Measurements from ENCODE around the gene SCUBE1. TPM values are rescaled to one million over a fixed set of nuclear protein-coding genes. Genes with fewer than 3 reads are reported as not detected.

The SCUBE1 gene
- total RNA-seq, 3 donors from 2014 or later (not counting 1 experiment from before 2014, with no cell fraction given): 0.05 to 1.2 (median 0.11) TPM

GRCh38 chr22:43291381-43291780, 51.8 kb downstream of the SCUBE1 start:
- Histone ChIP-seq H3K27me3 (ENCODE audit: control insufficient read depth, insufficient read depth, low read length) (no peaks in the 10 kb centered on the region), H3K9me3 (ENCODE audit: control insufficient read depth, insufficient read depth, low read length) (no peaks in the 10 kb centered on the region), H3K27ac (ENCODE audit: low read length) (no peak overlapping the region), H3K4me1 (ENCODE audit: control insufficient read depth, insufficient read depth, low read length) (peaks cover 26% of the 10 kb centered on the region), H3K4me3 (ENCODE audit: low read length) (no peak overlapping the region), H3K36me3 (ENCODE audit: control insufficient read depth, insufficient read depth, low read length) (no peaks in the 10 kb centered on the region)
- no peaks in the 10 kb centered on the region for H3K36me3 Mint-ChIP-seq
- no peaks in the 10 kb centered on the region for H3K9me3 Mint-ChIP-seq
- H3K27me3 Mint-ChIP-seq (ENCODE audit: low read depth in 2 of 2): no peaks in the 10 kb centered on the region
- H3K4me1 Mint-ChIP-seq: peaks cover 19 to 29% of the 10 kb centered on the region in 2 donors
- DNase-seq (no peak), ATAC-seq (no peak)
- H3K4me3 Mint-ChIP-seq: no peak overlapping the region
- WGBS (ENCODE audit: insufficient coverage): 98% methylated on average over 14 of the region's 14 CpGs
- intact Hi-C loops (cut with micrococcal nuclease): no loop called here
- no peak for TF ChIP-seq CTCF (IDR thresholded peaks at IDR 0.05)
- peak overlapping the region in 1 of 2 donors; percentile 91 for H3K27ac Mint-ChIP-seq

GRCh38 chr22:43289976-43290721, 53.0 kb downstream of the SCUBE1 start:
- peaks cover 19 to 29% of the 10 kb centered on the region in 2 donors for H3K4me1 Mint-ChIP-seq

DNA sequence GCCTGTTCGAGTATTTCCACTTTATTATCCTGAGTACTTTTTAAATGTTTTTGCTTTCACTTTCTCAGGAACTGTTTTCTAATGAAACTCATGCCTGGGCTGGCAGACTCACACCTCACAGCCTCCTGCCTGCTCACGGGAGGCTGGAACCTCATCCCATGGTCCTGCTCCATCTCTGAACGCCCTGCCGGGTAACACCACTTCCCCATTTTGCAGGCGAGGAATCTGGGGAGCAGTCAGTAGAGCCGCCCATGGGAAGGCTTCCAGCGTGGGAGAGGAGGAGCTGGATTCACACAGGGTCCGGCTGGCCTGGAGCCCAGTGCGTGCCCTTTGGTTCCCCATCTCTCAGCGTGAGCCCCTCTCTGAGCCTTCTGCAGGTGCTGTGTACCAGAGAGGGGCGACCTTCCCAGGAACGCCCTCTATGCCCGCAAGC, 53.6 kb downstream of the SCUBE1 start:
- intact Hi-C loops (cut with micrococcal nuclease): loop anchor here (2.0 kb wide), 1 partner anchor 27 kb away; no protein-coding TSS in a partner anchor
- peaks cover 19 to 29% of the 10 kb centered on the region in 2 donors for H3K4me1 Mint-ChIP-seq
- no peak for TF ChIP-seq CTCF (IDR thresholded peaks at IDR 0.05)
- no peaks in the 10 kb centered on the region for H3K36me3 Mint-ChIP-seq
- peak overlapping the region; percentile 43 to 91 for H3K27ac Mint-ChIP-seq
- peak overlapping the region; percentile 50 for H3K4me3 Mint-ChIP-seq
- no peaks in the 10 kb centered on the region for H3K36me3 ChIP-seq (ENCODE audit: control insufficient read depth, insufficient read depth, low read length)
- H3K27me3 ChIP-seq (ENCODE audit: control insufficient read depth, insufficient read depth, low read length): no peaks in the 10 kb centered on the region
- WGBS (ENCODE audit: insufficient coverage): 56% methylated on average over 13 of the region's 13 CpGs
- H3K27ac ChIP-seq (ENCODE audit: low read length): no peak overlapping the region
- ATAC-seq (peak; percentile 21 to 47 (median 44)), DNase-seq (no peak)
- H3K4me3 ChIP-seq (ENCODE audit: low read length): no peak overlapping the region
- H3K4me1 ChIP-seq (ENCODE audit: control insufficient read depth, insufficient read depth, low read length): peaks cover 26% of the 10 kb centered on the region
- no peaks in the 10 kb centered on the region for H3K9me3 Mint-ChIP-seq
- no peaks in the 10 kb centered on the region for H3K27me3 Mint-ChIP-seq (ENCODE audit: low read depth in 2 of 2)
- no peaks in the 10 kb centered on the region for H3K9me3 ChIP-seq (ENCODE audit: control insufficient read depth, insufficient read depth, low read length)

More at GRCh38 chr22:43289976-43290721, 53.0 kb downstream of the SCUBE1 start:
- no peaks in the 10 kb centered on the region for H3K27me3 Mint-ChIP-seq (ENCODE audit: low read depth in 2 of 2)
- DNase-seq (no peak), ATAC-seq (no peak)
- H3K36me3 ChIP-seq (ENCODE audit: control insufficient read depth, insufficient read depth, low read length): no peaks in the 10 kb centered on the region
- no peak for TF ChIP-seq CTCF (IDR thresholded peaks at IDR 0.05)
- peaks cover 26% of the 10 kb centered on the region for H3K4me1 ChIP-seq (ENCODE audit: control insufficient read depth, insufficient read depth, low read length)
- H3K36me3 Mint-ChIP-seq: no peaks in the 10 kb centered on the region
- peak overlapping the region in 1 of 2 donors; percentile 91 for H3K27ac Mint-ChIP-seq
- H3K27me3 ChIP-seq (ENCODE audit: control insufficient read depth, insufficient read depth, low read length): no peaks in the 10 kb centered on the region
- intact Hi-C loops (cut with micrococcal nuclease): loop anchor here (2.0 kb wide), 1 partner anchor 27 kb away; no protein-coding TSS in a partner anchor
- H3K9me3 ChIP-seq (ENCODE audit: control insufficient read depth, insufficient read depth, low read length): no peaks in the 10 kb centered on the region
- 71% methylated on average over 10 of the region's 10 CpGs for WGBS (ENCODE audit: insufficient coverage)
- H3K27ac ChIP-seq (ENCODE audit: low read length): no peak overlapping the region
- H3K4me3 Mint-ChIP-seq: peak overlapping the region; percentile 49
- H3K4me3 ChIP-seq (ENCODE audit: low read length): no peak overlapping the region
- no peaks in the 10 kb centered on the region for H3K9me3 Mint-ChIP-seq
